ENCODE data around the gene H19.

The H19 gene

DNA sequence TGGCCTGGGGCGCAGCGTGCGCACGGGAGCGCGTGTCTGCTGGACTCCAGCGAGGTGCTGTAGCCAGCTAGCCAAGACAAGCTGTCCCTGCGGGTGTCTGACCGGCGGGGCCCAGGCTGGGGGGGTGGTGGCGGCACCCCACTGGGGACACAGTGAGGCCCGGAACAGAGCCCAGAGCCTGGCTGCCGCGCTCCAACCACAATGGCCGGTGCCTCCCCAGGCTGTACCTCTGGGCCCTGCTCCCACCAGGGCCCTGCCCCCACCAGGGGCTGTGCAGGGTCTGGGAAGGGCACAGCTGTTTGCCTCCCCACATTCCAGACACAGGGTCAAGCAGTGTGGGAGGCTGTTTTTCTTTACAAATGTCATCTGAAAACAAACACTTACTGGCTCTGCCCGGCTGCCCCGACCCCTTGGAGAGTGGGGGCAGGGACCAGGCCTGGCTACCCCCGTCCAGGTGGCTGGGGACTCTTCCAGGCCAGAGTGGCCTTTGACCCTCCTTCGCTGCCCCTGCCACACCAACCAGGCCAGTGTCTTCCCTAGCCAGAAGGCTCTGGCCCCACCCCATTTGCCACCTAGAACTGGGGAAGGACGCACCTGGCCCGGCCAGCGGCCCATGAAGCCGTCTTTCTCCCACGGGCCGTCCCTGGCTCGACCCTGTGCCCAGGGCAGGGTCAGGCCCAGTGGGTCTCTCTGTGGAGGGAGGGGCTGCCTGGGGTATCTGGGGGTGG, 14.6 kb downstream of the H19 start:
- no peak for DNase-seq

DNA sequence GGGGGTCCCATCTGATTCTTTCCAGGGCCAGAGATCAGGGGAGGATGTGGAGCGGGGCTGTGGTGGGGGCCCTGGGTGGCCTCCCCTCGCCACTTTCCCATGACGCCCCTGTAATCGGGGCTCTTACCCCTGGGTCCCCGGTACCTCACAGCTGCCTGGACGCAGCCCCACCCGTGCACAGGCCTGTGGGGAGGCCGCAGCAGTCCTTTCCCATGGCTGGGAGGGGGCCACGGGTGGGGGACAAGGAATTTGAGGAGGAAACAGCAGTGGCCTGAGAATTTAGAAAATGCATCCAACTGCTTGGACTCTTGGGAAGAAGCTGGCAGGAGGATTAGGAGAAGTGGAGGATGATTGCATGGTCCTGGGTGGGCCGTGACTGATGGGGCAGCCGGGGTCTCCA, 18.0 kb downstream of the H19 start:
- DNase-seq: no peak

- no peak for DNase-seq
Measured at GRCh38 chr11:1978720-1979473, 18.7 kb downstream of the H19 start.

GRCh38 chr11:1975185-1975584, 22.5 kb downstream of the H19 start:
- no peak for DNase-seq

DNA sequence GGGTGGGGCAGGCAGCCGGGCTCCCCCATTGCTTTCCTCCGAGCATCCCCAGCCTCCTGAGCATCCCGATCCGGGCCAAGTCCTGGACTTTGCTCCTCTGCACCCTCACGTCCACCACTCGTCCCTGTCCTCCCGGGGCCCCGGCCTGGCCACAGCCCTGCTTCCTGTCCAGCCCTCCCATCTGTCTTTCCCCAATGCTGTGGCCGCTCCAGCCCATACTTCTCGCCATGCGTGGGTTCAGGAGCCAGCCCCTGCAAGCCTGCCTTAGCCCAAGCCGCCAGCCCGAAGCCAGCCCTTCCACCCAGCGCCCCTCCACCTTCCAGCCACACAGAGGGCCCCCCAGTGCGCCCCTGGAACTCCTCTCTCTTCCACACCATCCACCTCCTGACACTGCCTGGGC, 26.7 kb downstream of the H19 start:
- no peak for DNase-seq

DNA sequence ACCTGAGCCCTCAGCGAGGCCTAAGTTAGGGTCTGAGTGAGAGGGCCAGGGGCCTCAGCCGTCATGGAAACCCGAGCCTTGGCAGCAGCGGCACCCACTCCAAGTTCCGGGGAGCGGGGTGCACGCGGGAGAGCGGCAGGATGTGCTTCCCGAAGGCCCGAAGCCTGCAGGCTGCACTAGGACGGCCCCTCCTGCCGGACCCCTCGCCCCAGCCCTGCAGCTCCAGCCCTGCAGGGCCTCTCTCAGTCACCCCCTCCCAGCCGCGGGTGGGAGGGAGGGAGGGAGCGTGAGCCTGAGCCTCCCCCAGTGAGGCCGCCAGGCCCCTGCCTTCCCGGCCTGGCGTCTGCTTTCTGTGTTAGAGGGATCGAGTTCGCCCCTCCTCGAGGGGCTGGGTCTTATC, 27.9 kb downstream of the H19 start:
- DNase-seq: no peak

DNA sequence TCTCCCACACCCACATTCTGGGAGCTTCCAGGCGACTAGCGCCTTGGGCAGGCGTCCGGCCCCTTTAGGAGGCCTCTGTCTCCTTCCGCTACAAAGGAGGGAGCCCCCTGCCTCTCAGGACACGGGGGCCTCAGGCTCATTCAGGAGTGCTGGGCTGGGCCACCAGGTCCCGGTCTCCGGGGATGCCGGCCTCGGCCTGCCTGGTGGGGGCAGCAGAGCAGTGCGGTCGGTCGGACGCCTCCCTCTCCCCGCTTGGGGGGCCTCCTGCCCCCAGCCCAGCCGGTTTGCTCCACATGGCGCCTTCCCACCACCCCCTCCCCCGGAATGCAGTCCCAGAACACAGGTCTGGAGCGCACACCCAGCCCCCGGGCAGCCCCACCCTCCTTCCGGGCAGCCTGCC, 28.6 kb downstream of the H19 start:
- no peak for DNase-seq

GRCh38 chr11:1968454-1969002, 29.1 kb downstream of the H19 start:
- DNase-seq: no peak

DNA sequence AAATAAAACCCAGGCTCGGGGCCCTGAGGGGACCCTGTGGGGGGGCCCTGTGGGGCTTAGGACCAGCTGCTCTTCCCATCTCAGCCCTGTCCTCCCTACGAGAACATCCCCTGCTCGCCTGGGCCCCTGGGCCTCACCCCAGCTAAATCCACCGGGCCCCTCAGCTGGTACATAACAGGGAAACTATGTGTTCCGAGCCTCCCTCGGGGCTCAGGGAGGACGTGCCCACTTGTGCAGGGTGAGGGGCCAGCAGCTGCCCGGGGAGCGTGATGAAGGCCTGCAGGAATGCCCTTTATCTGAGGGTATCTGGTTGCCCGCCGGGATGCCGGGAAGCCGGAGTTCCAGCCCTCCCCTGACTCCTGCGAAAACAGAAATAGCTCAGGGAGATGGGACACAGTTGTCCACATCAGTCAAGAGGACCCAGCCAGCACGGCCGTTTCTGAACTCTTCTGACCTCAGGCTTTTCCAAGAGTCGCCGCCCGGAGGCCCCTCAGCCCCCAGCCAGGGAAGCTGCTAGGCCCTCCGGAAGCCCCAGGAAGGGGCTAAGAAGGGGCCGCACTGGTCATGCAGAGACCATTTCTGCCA, 29.9 kb downstream of the H19 start:
- no peak for DNase-seq

- DNase-seq: no peak
Measured at GRCh38 chr11:1966531-1966930, 31.1 kb downstream of the H19 start.

GRCh38 chr11:1964955-1965354, 32.7 kb downstream of the H19 start:
- DNase-seq: no peak

DNA sequence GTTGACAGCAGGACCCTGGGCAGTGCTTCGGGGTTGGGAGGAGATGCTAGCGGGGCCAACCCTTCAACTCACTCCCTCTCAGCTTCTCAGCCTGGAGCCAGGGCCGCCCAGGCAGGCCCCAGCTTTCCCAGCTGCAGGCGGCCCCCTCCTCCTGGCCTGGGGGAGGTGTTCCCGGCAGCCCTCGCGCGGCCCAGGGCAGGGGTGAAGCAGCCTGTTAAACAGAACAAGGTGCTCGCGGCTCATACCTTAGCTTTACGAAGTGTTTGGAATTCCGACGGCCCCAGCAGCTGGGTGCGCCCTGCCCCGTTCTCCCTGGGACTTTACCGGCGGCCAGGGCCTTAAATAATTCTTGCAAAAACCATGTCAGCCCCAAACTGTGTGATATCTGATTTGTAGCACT, 33.3 kb downstream of the H19 start:
- no peak for DNase-seq

GRCh38 chr11:1963864-1964263, 33.8 kb downstream of the H19 start:
- no peak for DNase-seq

DNA sequence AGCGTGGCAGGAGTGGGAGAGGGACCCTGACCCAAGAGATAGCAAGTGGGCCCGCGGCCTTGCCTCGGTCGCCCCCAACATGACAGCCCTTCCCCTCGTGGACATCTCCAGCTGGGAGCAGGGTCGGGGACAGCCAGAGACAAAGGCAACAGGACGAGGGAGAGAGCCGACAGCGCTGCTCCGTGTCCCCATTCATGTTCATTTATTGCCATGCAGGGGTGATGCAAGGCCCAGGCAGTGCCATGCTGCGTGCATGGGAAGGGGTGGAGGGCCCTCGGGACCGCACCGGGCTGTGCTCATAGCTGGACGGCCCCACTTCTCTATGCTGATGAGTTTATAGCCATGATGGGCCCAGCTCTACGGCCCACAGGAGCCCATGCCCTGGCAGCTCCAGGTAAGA, 37.9 kb downstream of the H19 start:
- DNase-seq: no peak

DNA sequence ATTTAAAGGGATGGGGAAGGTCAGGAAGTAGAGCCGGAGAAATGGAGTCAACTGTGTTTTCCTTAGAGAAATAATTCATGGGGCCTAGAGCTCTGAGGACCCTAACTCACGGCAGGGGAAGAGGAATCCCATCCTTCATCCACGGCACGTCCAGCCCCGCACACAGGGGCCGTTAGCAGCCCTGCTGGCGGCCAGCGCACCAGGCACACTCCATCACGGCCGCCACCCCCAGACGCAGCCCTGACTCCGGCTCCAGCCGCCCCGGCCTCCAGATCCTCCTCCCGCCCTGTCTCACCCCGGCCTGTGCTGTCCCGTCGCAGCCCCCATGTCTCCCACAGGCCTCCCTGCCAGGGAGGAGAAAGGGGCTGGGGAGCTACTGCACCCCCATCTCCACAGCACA, 39.3 kb downstream of the H19 start:
- no peak for DNase-seq

DNA sequence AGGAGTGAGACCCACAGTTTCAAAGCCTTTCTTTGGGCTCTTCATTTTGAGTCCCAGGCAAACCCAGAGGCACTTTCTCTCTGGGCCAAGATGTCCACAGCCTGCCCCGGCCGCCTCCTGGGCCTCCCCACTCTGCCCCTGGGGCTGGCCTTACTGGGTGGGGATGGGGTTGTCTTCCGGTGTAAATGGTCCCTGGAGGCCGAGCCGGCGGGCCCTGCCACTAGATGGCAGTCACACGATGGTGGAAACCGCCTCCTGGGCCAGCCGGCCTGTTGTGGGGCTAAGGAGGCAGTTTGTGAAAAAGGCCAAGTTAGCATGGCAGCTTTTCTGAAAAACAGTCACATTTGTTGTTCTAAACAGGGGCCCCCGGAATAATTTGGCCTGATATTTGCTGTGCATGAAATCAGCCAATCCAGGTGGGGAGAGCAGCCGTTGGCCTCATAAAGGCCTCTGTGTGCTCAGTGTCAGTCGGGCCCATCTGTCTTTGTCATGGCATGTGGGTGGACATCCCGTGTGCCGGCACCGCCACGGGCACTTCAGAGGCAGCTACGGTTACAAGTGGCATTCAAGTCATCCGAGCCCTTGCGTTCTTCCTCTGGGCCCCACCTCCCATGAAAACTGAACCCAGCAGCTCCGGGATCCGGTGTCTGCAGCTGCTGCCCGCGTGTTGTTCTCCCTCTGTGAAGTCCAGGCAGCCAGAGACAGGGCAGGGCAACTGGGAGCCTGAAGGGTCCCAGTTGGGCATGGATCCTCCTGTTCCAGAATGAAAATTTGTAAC, 44.0 kb downstream of the H19 start:
- DNase-seq: no peak

DNA sequence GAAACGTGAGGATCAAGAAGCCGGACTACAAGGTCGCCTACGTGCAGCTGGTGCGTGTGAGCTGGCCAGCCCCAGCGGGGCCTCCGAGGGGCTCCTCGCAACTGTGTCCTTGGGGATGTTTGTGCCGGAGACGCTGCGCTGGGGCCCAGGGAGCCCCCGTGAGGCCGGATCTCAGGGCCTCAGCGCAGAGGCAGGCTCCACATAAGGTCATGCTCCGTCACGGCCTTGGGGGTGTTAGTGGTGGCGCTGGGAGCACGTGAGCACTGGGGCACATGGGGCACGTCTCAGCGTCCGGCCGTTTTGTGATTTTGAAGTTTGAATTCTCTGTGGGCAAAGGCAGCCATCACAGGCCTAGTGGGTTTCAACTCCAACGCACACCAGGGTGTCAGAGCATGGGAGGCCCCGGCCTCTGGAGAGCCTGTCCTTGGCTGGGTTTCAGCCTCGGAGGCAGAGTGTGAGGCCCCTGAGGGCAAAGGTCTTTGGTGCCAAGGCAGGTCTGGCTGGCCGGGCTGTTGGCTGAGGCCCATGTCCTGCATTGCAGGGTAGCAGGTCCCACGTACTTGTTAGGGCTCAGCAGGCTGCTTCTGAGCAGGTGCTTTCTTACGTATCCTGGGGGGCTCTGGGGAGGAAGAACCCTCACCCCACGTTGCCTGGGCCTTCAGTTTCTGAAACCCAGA, 44.7 kb downstream of the H19 start:
- no peak for DNase-seq

GRCh38 chr11:1949922-1950321, 47.7 kb downstream of the H19 start:
- DNase-seq: no peak

- no peak for DNase-seq
Measured at GRCh38 chr11:1949302-1949701, 48.3 kb downstream of the H19 start.

DNA sequence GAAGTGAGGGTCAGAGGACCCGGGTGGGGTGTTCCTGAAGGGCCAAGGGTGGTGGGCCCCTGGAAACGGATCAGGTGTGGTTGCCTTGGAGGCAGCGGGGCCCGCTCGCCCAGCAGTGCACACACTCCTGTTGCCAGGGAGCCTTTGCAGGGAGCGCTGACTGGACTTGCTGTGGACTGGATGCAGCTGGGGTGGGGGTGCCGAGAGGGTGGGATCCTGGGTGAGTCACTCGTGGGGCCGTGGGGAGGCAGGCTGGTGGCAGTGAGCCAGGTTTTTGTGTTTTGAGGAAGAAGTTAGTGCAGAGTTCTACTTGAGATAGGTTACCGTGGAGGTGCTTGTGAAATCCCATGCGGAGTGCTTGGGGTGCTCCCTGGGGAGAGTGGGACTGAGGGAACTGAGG, 49.3 kb downstream of the H19 start:
- DNase-seq: no peak

- no peak for DNase-seq
Measured at GRCh38 chr11:1947592-1948237, 49.9 kb downstream of the H19 start.
